ENCODE data around the gene DDOST.

Gene DDOST

GRCh38 chr1:20661207-20662109 lies at the start of gene DDOST:
TSS of gene DDOST (minus strand) at chr1:20661369. CDS start at chr1:20661350, 19 bp downstream.
- peak; percentile 95 for DNase-seq (ENCODE audit: low read depth)

- no peak for DNase-seq (ENCODE audit: low read depth)
These were observed 49.5 kb upstream of the DDOST start for GRCh38 chr1:20710469-20711284.

DNA sequence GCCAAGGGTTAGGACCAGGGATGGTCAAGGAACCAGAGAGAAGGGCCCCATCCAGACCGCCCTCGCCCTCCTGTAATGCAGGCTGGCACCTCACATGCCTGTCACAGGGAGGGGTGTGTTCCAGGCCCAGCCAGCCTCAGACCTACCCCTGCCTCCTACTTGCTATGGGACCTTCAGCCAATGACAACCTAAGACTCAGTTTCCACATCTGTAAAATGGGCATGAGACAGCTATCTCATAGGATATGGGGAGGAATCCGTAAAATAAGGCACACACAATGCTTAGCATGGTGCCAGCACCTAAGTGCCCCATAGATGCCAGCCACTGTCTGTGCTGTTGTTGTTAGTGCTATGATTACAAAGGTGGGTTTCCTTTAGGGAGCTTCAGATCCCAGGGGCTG lies 48.7 kb upstream of the DDOST start:
- no peak for DNase-seq (ENCODE audit: low read depth)

DNA sequence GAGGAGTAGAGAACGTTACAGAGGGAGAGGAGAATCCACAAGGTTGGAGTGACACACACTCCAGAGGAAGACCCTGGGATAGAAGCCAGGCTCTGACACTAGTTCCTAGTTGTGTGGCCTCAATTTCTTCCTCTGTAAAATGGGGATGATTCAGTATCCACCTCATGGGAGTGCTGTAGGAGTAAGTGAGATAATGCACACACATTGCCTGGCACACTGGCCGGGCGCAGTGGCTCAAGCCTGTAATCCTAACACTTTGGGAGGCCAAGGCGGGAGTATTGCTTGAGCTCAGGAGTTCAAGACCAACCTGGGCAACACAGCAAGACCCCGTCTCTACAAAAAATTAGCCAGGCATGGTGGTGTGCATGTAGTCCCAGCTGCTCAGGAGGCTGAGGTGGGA lies 47.7 kb upstream of the DDOST start:
- no peak for DNase-seq (ENCODE audit: low read depth)

GRCh38 chr1:20708057-20708456 lies 46.9 kb upstream of the DDOST start:
- no peak for DNase-seq (ENCODE audit: low read depth)

DNA sequence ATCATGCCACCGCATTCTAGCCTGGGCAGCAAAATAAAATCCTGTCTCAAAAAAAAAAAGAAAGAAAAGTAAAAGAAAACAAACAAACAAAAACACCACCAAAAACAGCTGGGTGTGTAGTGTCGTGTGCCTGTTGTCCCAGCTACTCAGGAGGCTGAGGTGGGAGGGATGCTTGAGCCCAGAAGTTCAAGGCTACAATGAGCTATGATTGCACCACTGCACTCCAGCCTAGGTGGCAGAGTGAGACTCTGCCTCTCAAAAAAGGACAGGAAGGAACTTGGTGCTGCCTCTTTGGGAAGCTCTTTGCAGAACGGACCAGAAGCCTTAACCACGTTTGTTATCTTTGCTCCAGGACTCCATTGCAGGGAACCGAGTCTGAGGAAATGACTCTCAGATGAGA lies 45.7 kb upstream of the DDOST start:
- DNase-seq (ENCODE audit: low read depth): no peak

GRCh38 chr1:20705203-20705755 lies 44.1 kb upstream of the DDOST start:
- DNase-seq (ENCODE audit: low read depth): no peak

GRCh38 chr1:20704390-20705202 lies 43.4 kb upstream of the DDOST start:
- no peak for DNase-seq (ENCODE audit: low read depth)

- DNase-seq (ENCODE audit: low read depth): no peak
These were observed 42.1 kb upstream of the DDOST start for GRCh38 chr1:20703124-20703756.

GRCh38 chr1:20702416-20702815 lies 41.2 kb upstream of the DDOST start:
- no peak for DNase-seq (ENCODE audit: low read depth)

DNA sequence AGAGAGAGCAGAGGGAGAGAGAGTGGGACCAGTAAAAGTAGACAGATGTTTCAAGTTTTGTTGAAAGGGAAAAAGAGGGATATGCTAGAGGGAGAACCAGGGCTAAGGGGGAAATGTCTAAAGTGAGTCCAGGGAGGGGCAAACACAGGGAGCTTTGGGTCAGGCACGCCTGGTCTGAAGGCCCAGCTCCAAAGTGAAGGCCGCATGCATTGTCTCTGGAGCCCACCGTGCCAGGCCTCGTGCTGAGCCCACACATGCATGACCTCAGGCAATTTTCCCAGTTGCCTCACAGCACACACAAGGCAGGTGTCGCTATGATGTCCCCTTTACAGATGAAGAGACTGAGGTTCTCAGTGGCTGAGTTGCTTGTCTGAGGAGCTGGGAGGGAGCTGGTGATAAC lies 40.7 kb upstream of the DDOST start:
- no peak for DNase-seq (ENCODE audit: low read depth)

DNA sequence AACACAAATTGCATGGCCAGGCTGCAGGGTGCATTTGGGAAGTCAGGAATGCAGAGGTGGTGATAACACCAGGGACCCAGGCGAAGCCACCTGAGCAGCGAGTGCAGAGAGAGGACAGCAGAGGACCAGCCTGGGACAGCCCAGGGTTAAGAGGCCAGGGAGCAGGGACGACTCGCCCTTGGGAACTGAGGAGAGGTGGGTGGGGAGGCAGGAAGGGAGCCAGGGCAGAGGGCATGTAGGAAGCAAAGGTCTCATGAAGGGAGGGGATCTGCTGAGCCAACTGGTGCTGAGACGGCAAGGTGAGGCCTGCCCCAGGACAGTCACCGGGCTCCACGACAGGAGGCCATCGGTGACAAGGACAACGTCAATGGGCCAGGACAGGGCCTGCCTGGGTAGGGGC lies 40.3 kb upstream of the DDOST start:
- no peak for DNase-seq (ENCODE audit: low read depth)

DNA sequence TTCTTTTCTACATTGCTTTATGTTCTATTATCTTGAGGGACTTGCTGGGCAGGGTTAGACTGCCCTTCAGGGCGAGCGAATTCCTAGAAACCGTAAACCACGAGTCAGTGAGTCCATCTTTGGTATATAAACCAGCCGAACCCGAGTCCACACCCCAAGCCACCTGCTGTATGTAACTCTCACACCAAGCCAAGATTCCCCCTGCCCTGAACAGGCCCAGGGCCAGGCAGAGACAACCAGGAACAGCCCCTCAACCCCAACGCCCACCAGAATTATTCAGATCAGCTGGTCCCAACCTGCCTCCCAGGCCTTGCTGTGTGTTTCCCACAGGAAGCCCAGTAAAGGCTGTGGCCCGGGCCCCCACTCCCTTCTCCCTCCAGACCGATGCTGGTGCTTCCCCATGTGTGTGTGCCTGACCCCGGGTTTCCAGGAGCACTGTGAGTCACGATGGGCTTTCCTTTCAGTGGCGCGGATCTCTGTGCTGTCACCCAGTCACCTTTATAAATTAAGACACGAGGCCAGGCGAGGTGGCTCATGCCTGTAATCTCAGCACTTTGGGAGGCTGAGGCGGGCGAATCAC lies 39.6 kb upstream of the DDOST start:
- no peak for DNase-seq (ENCODE audit: low read depth)

- no peak for DNase-seq (ENCODE audit: low read depth)
These were observed 38.4 kb upstream of the DDOST start for GRCh38 chr1:20699558-20699957.

DNA sequence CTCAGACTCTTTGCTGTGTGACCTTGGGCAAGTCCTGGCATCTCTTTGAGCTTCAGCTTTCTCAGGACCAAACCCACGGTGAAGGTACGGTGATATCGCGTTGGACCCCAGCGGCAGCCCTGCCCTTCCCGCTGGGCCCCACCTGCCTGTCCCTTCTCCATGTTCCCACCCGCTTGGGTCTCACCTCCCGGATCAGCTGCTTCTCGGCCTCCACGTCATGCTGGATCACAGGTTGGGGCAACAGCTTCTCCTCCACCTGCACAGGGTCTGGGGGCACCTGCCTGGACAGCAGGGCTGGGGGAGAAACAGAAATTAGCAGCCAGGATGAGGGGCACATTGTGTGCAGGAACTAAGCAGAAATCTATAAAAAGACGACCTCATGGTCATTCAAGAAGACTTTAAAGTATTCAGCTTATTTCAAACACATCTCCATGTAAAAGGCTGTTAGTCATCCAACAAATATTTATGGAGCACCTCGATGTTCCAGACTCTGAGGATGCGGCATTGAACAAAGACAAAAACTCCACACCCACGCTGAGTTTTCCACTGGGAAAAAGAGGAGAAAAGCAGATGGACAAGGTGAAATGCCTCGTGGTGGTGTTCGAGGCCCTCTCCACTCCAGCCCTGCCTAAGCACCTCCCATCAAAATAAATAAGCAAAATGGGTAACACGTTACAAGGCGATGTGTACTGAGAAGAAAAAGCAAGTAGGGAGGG lies 37.2 kb upstream of the DDOST start:
- DNase-seq (ENCODE audit: low read depth): no peak

DNA sequence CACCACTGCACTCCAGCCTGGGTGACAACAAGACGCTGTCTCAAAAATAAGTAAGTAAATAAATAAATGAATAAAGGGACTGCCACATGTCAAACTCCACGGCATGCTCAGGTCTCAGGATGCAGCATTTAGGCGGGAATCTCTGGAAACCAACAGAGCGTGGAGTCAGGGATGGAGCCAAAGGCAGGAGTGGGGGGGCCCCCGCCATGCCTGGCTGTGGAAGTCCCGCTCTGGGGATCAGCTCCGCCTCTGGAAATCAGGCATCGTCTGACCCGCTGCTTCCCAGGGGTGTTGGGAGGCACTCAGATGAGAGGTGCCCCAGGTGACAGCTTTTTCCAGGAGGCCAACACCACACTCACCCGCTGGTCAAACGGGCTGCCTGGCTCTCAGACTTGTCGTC lies 36.4 kb upstream of the DDOST start:
- no peak for DNase-seq (ENCODE audit: low read depth)

DNA sequence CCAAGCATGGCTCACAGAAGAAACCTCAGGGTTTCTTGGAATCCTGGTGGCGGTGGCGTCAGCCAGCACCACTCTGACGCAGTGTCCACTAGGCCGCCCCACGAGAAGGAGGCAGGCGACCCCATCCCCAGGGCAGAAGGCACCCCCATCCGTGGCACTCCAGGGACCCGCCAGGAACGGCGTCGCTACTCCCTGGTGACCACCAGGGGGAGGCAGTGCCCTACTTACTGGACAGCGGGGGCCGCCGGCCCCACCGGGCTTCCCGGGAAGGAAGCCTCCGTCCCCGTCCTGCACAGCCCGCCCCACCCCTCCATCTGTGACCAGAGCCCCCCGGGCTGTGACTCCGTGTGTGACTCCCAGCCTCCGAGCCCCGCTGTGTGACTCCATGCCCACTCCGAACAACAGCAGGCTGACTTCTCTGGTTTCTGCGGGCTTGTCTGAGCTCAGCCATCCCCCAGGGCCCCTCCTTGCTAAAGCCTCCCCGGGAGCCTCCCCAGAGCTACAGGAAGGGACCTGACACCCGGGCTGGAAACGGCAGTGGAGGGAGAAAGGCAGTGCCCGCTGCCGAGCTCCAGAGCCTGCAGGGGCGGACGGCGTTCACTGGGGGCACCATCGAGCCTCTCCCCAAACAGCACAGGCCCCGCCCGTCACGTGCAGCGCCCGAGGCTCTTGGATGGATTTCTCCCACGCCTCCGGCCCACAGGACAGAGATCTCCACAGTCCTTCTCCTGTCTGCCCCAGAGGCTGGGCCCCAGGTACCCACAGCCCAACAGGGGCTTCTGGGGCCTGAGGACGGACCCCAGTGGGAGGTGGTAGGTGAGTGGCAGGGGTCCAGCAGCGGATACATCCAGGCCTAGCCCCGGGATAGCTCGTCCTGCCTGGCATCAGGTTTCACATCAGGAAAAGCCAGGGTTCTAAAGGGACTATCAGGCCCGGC lies 35.5 kb upstream of the DDOST start:
- peak; percentile 50 for DNase-seq (ENCODE audit: low read depth)

- DNase-seq (ENCODE audit: low read depth): no peak
These were observed 34.3 kb upstream of the DDOST start for GRCh38 chr1:20695515-20695914.

GRCh38 chr1:20693623-20694022 lies 32.5 kb upstream of the DDOST start:
- no peak for DNase-seq (ENCODE audit: low read depth)
